ENCODE data around the gene C17orf100.
"Not testable (repeated sequence)": the region's sequence is repeated elsewhere in the genome, so short reads cannot be mapped to it uniquely, and the experiment has no call there.

The C17orf100 gene

GRCh38 chr17:6682339-6682738 is 30.8 kb downstream of the C17orf100 start:
- no peaks in the 10 kb centered on the region for H3K9me3 ChIP-seq (ENCODE audit: control insufficient read depth, insufficient read depth, low read length)
- no peaks in the 10 kb centered on the region for H3K36me3 ChIP-seq (ENCODE audit: control insufficient read depth, insufficient read depth, low read length)
- H3K27me3 ChIP-seq (ENCODE audit: control insufficient read depth, insufficient read depth, low read length), result no peaks in the 10 kb centered on the region
- no peak overlapping the region for H3K27ac ChIP-seq (ENCODE audit: low read depth, low read length)
- H3K4me3 ChIP-seq (ENCODE audit: low read depth, low read length), result no peak overlapping the region
- H3K9ac ChIP-seq (ENCODE audit: low read depth, low read length), result no peak overlapping the region
- no peaks in the 10 kb centered on the region for H3K4me1 ChIP-seq (ENCODE audit: control insufficient read depth, insufficient read depth, low read length)

DNA sequence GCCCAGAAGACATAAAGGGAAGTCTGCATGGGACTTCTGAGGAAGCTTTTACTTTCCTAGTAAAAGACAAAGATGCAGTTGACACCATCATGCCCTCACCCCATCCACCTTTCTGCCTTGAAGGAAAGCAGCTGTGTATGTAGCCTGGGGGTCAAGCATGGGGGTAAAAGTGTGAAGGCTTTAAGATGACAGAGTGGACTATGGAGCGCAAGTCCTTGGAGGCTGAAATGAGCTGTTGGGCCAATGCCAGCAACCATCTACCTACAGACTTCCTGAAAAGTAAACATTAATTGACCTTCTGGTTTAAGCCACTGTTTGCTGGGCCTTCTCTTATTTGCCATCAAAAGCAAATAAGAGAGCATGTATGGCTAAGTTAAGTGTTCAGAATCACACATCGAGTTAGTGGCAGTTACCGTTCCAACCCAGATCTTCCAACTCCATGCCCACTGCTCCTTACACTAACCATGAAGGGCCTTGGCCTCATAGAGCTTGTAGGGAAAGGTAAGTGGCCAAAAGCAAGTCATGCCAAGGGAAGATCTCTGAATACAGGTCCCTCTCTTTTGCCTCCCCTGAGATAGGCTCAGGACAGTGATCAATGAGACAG is 31.6 kb downstream of the C17orf100 start:
- H3K27me3 ChIP-seq (ENCODE audit: control insufficient read depth, insufficient read depth, low read length), result no peaks in the 10 kb centered on the region
- H3K9me3 ChIP-seq (ENCODE audit: control insufficient read depth, insufficient read depth, low read length), result no peaks in the 10 kb centered on the region
- no peaks in the 10 kb centered on the region for H3K36me3 ChIP-seq (ENCODE audit: control insufficient read depth, insufficient read depth, low read length)
- H3K9ac ChIP-seq (ENCODE audit: low read depth, low read length), result no peak overlapping the region
- no peak overlapping the region for H3K4me3 ChIP-seq (ENCODE audit: low read depth, low read length)
- H3K27ac ChIP-seq (ENCODE audit: low read depth, low read length), result no peak overlapping the region
- H3K4me1 ChIP-seq (ENCODE audit: control insufficient read depth, insufficient read depth, low read length), result no peaks in the 10 kb centered on the region

- no peaks in the 10 kb centered on the region for H3K9me3 ChIP-seq (ENCODE audit: control insufficient read depth, insufficient read depth, low read length)
- H3K4me1 ChIP-seq (ENCODE audit: control insufficient read depth, insufficient read depth, low read length), result no peaks in the 10 kb centered on the region
- H3K27ac ChIP-seq (ENCODE audit: low read depth, low read length), result no peak overlapping the region
- H3K36me3 ChIP-seq (ENCODE audit: control insufficient read depth, insufficient read depth, low read length), result no peaks in the 10 kb centered on the region
- H3K4me3 ChIP-seq (ENCODE audit: low read depth, low read length), result no peak overlapping the region
- H3K27me3 ChIP-seq (ENCODE audit: control insufficient read depth, insufficient read depth, low read length), result no peaks in the 10 kb centered on the region
- H3K9ac ChIP-seq (ENCODE audit: low read depth, low read length), result no peak overlapping the region
Observed at GRCh38 chr17:6683730-6684459, 32.3 kb downstream of the C17orf100 start.

DNA sequence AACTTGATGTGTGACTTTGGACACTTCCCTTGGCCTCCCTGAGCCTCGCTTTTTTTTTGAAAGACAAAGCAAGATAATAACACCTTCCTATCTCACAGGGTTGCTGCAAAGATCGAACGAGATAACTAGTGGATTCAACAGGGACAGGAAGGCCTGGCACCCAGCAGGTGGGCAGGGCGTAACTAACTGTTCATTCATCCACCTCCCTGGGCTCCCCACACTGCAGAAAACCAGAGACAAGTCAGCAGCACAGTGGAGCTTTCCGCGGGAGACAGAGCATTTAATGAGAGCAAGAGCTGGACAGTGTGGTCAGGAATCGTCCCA is 32.9 kb downstream of the C17orf100 start:
- no peaks in the 10 kb centered on the region for H3K9me3 ChIP-seq (ENCODE audit: control insufficient read depth, insufficient read depth, low read length)
- H3K27me3 ChIP-seq (ENCODE audit: control insufficient read depth, insufficient read depth, low read length), result no peaks in the 10 kb centered on the region
- no peak overlapping the region for H3K27ac ChIP-seq (ENCODE audit: low read depth, low read length)
- no peak overlapping the region for H3K4me3 ChIP-seq (ENCODE audit: low read depth, low read length)
- no peaks in the 10 kb centered on the region for H3K36me3 ChIP-seq (ENCODE audit: control insufficient read depth, insufficient read depth, low read length)
- no peaks in the 10 kb centered on the region for H3K4me1 ChIP-seq (ENCODE audit: control insufficient read depth, insufficient read depth, low read length)
- no peak overlapping the region for H3K9ac ChIP-seq (ENCODE audit: low read depth, low read length)

DNA sequence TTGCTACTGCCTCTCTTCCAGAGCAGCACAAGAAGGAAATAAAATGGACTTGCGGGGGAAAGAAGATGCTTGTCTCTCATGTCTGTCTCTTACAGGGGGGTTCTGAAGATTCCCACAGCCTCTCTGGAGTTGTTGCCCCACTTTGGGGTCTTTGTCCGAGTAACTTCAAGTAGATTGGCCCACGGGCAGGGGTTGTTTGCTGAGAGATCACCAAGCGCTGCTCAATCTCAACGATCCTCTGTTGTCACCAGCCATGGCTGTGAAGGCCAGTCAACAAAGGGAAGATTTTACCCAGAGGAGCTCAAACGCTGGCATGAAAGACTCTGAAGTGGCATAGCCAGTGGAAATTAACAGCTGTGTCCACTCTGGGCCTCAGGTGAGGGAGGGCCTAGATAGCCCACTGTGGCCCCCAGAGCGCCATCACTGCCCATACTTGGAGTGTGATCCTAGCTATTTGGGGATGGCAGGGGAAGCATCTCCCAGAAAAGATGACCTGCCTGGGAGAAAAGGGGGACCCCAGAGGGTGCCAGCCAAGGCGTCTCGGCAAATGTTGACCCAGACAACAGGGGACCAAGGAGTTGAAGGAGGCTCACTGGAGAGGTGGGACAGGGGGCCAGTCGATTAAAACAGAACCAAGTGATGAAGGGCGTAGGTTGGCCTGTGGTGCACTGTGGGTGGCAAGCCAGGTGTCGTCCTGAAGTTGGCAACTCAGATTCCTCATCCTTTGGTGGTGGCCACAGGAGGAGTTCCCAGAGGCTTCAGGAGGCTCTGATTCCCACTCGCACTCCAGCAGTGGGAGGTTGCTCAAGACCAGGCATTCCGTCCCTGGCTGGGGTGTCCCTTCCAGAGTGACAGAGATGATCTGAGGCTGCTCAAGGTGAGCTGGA is 33.6 kb downstream of the C17orf100 start:
- Histone ChIP-seq H3K36me3 (ENCODE audit: control insufficient read depth, insufficient read depth, low read length) (no peaks in the 10 kb centered on the region), H3K4me1 (ENCODE audit: control insufficient read depth, insufficient read depth, low read length) (no peaks in the 10 kb centered on the region), H3K9me3 (ENCODE audit: control insufficient read depth, insufficient read depth, low read length) (no peaks in the 10 kb centered on the region), H3K4me3 (ENCODE audit: low read depth, low read length) (no peak overlapping the region), H3K27me3 (ENCODE audit: control insufficient read depth, insufficient read depth, low read length) (no peaks in the 10 kb centered on the region), H3K27ac (ENCODE audit: low read depth, low read length) (no peak overlapping the region), H3K9ac (ENCODE audit: low read depth, low read length) (no peak overlapping the region)

DNA sequence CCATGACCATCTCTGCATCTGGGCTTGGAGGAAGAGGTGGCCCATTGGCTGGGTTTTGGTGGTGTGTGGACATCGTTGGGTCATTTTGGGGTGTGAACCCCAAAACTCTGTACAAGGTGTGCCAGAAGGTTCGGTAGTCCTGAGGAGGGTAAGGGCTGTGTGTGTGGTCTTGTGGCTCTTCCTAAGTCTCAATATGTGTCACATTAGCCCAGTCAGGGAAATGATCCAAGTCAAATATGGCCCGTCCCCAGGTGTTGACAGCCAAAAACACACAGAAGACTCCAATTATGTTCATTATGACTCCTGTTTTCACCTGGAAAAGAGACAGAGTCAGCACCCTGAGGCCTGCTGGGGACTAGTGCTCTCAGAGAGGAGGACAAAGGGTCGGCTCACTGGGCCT is 34.5 kb downstream of the C17orf100 start:
- Histone ChIP-seq H3K9ac (ENCODE audit: low read depth, low read length) (no peak overlapping the region), H3K27ac (ENCODE audit: low read depth, low read length) (no peak overlapping the region), H3K36me3 (ENCODE audit: control insufficient read depth, insufficient read depth, low read length) (no peaks in the 10 kb centered on the region), H3K4me3 (ENCODE audit: low read depth, low read length) (no peak overlapping the region), H3K9me3 (ENCODE audit: control insufficient read depth, insufficient read depth, low read length) (no peaks in the 10 kb centered on the region), H3K27me3 (ENCODE audit: control insufficient read depth, insufficient read depth, low read length) (no peaks in the 10 kb centered on the region), H3K4me1 (ENCODE audit: control insufficient read depth, insufficient read depth, low read length) (no peaks in the 10 kb centered on the region)

- Histone ChIP-seq H3K4me1 (ENCODE audit: control insufficient read depth, insufficient read depth, low read length) (no peaks in the 10 kb centered on the region), H3K36me3 (ENCODE audit: control insufficient read depth, insufficient read depth, low read length) (no peaks in the 10 kb centered on the region), H3K4me3 (ENCODE audit: low read depth, low read length) (no peak overlapping the region), H3K9me3 (ENCODE audit: control insufficient read depth, insufficient read depth, low read length) (no peaks in the 10 kb centered on the region), H3K27me3 (ENCODE audit: control insufficient read depth, insufficient read depth, low read length) (no peaks in the 10 kb centered on the region), H3K9ac (ENCODE audit: low read depth, low read length) (no peak overlapping the region), H3K27ac (ENCODE audit: low read depth, low read length) (no peak overlapping the region)
Observed at GRCh38 chr17:6688944-6689343, 37.4 kb downstream of the C17orf100 start.

DNA sequence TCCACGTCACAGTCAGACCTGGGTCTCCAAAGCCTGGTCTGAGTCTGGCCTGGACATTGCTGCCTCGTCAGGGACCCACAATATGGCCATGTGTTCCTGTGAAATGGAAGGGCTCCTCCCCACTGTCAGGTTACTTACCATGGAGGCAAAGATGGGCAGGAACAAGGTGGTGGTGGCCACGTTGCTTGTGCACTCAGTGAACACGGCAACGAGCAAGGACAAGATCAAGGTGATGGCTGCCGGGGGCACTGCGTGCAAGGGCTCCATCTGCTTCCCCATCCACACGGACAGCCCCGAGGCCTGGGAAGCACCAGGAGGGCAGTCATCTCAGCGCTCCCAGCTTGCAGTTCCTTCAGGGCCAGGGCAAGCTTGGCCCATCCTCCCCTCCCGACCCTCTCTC is 39.1 kb downstream of the C17orf100 start:
- H3K9me3 ChIP-seq (ENCODE audit: control insufficient read depth, insufficient read depth, low read length), result no peaks in the 10 kb centered on the region
- no peaks in the 10 kb centered on the region for H3K4me1 ChIP-seq (ENCODE audit: control insufficient read depth, insufficient read depth, low read length)
- no peaks in the 10 kb centered on the region for H3K36me3 ChIP-seq (ENCODE audit: control insufficient read depth, insufficient read depth, low read length)
- no peak overlapping the region for H3K4me3 ChIP-seq (ENCODE audit: low read depth, low read length)
- H3K27me3 ChIP-seq (ENCODE audit: control insufficient read depth, insufficient read depth, low read length), result no peaks in the 10 kb centered on the region
- H3K27ac ChIP-seq (ENCODE audit: low read depth, low read length), result no peak overlapping the region
- no peak overlapping the region for H3K9ac ChIP-seq (ENCODE audit: low read depth, low read length)

- H3K27ac ChIP-seq (ENCODE audit: low read depth, low read length), result no peak overlapping the region
- no peaks in the 10 kb centered on the region for H3K4me1 ChIP-seq (ENCODE audit: control insufficient read depth, insufficient read depth, low read length)
- no peak overlapping the region for H3K4me3 ChIP-seq (ENCODE audit: low read depth, low read length)
- H3K36me3 ChIP-seq (ENCODE audit: control insufficient read depth, insufficient read depth, low read length), result no peaks in the 10 kb centered on the region
- H3K9ac ChIP-seq (ENCODE audit: low read depth, low read length), result no peak overlapping the region
- H3K27me3 ChIP-seq (ENCODE audit: control insufficient read depth, insufficient read depth, low read length), result no peaks in the 10 kb centered on the region
- H3K9me3 ChIP-seq (ENCODE audit: control insufficient read depth, insufficient read depth, low read length), result no peaks in the 10 kb centered on the region
Observed at GRCh38 chr17:6691546-6691945, 40.0 kb downstream of the C17orf100 start.

GRCh38 chr17:6691958-6692357 is 40.4 kb downstream of the C17orf100 start:
- H3K9me3 ChIP-seq (ENCODE audit: control insufficient read depth, insufficient read depth, low read length); H3K27ac ChIP-seq (ENCODE audit: low read depth, low read length); H3K4me3 ChIP-seq (ENCODE audit: low read depth, low read length); H3K27me3 ChIP-seq (ENCODE audit: control insufficient read depth, insufficient read depth, low read length); H3K4me1 ChIP-seq (ENCODE audit: control insufficient read depth, insufficient read depth, low read length); H3K9ac ChIP-seq (ENCODE audit: low read depth, low read length); H3K36me3 ChIP-seq (ENCODE audit: control insufficient read depth, insufficient read depth, low read length): not testable (repeated sequence)

- Histone ChIP-seq H3K4me1 (ENCODE audit: control insufficient read depth, insufficient read depth, low read length) (no peaks in the 10 kb centered on the region), H3K27me3 (ENCODE audit: control insufficient read depth, insufficient read depth, low read length) (no peaks in the 10 kb centered on the region), H3K36me3 (ENCODE audit: control insufficient read depth, insufficient read depth, low read length) (no peaks in the 10 kb centered on the region), H3K9me3 (ENCODE audit: control insufficient read depth, insufficient read depth, low read length) (no peaks in the 10 kb centered on the region), H3K27ac (ENCODE audit: low read depth, low read length) (no peak overlapping the region), H3K4me3 (ENCODE audit: low read depth, low read length) (no peak overlapping the region), H3K9ac (ENCODE audit: low read depth, low read length) (no peak overlapping the region)
Observed at GRCh38 chr17:6695051-6695450, 43.5 kb downstream of the C17orf100 start.

All from HUES48 (cell line).